HEK293T (cell line): Measurements from ENCODE around the gene HIBCH.
A peak's percentile ranks its signal among the peaks of the same experiment; 100 is the strongest.
"Not testable (repeated sequence)": the region's sequence is repeated elsewhere in the genome, so short reads cannot be mapped to it uniquely, and the experiment has no call there.

ENCODE experiments used
- CTCF ChIA-PET: fragments of 350-600 bp; formaldehyde crosslinking; extraction: SDS; loops from one replicate; lab custom pipeline; 2021; ENCODE audit warnings: antibody characterized with exemption, inconsistent platforms; lab: Yijun Ruan, JAX
- POLR2A ChIA-PET: fragments of 350-600 bp; formaldehyde crosslinking; extraction: SDS; loops from one replicate; lab custom pipeline; 2020; ENCODE audit warnings: antibody characterized with exemption, inconsistent platforms; lab: Yijun Ruan, JAX
- DNase-seq: peaks from one replicate; pipeline ENCODE4 v3.0.0; 2012; ENCODE audit warnings: mixed read lengths; ENCODE audit errors: extremely low spot score
- ARNT ChIP-seq: fragments of 450-650 bp; IDR thresholded peaks from 2 replicates; pipeline ENCODE4 v1.6.1; 2017; ENCODE audit warnings: mild to moderate bottlenecking
- BHLHE40 ChIP-seq: fragments of 450-650 bp; IDR thresholded peaks from 2 replicates; pipeline ENCODE4 v1.6.1; 2016; ENCODE audit warnings: mild to moderate bottlenecking, moderate library complexity, borderline replicate concordance
- CTBP1 ChIP-seq: fragments of 450-650 bp; IDR thresholded peaks from 2 replicates; pipeline ENCODE4 v1.6.1; 2016; ENCODE audit warnings: borderline replicate concordance
- ELF4 ChIP-seq: fragments of 450-650 bp; IDR thresholded peaks from 2 replicates; pipeline ENCODE4 v1.6.1; 2017; ENCODE audit warnings: antibody characterized with exemption
- FOXA1 ChIP-seq: fragments of 450-650 bp; IDR thresholded peaks from 2 replicates; pipeline ENCODE4 v1.6.1; 2016; ENCODE audit warnings: mild to moderate bottlenecking
- FOXK2 ChIP-seq: fragments of 450-650 bp; IDR thresholded peaks from 2 replicates; pipeline ENCODE4 v1.6.1; 2016; ENCODE audit warnings: mild to moderate bottlenecking
- FOXM1 ChIP-seq: fragments of 450-650 bp; IDR thresholded peaks from 2 replicates; pipeline ENCODE4 v1.6.1; 2017; ENCODE audit warnings: mild to moderate bottlenecking, borderline replicate concordance
- HDGF ChIP-seq: fragments of 450-650 bp; IDR thresholded peaks from 2 replicates; pipeline ENCODE4 v1.6.1; 2017; ENCODE audit warnings: antibody characterized with exemption, borderline replicate concordance
- L3MBTL2 ChIP-seq: fragments of 450-650 bp; conservative IDR thresholded peaks from 2 replicates; pipeline ENCODE4 v1.6.1; 2016; ENCODE audit warnings: mild to moderate bottlenecking
- LEF1 ChIP-seq: fragments of 450-650 bp; IDR thresholded peaks from 2 replicates; pipeline ENCODE4 v1.6.1; 2017; ENCODE audit warnings: mild to moderate bottlenecking, borderline replicate concordance
- NFRKB ChIP-seq: fragments of 450-650 bp; IDR thresholded peaks from 2 replicates; pipeline ENCODE4 v1.6.1; 2016; ENCODE audit warnings: mild to moderate bottlenecking, moderate library complexity
- PKNOX1 ChIP-seq: fragments of 450-650 bp; IDR thresholded peaks from 2 replicates; pipeline ENCODE4 v1.6.1; 2016
- SP1 ChIP-seq: fragments of 450-650 bp; IDR thresholded peaks from 2 replicates; pipeline ENCODE4 v1.6.1; 2017
- SUZ12 ChIP-seq: fragments of 450-650 bp; IDR thresholded peaks from 2 replicates; pipeline ENCODE4 v1.6.1; 2016; ENCODE audit warnings: mild to moderate bottlenecking
- TARDBP ChIP-seq: fragments of 450-650 bp; IDR thresholded peaks from 2 replicates; pipeline ENCODE4 v1.6.1; 2016
- ZNF384 ChIP-seq: fragments of 450-650 bp; IDR thresholded peaks from 2 replicates; pipeline ENCODE4 v1.6.1; 2016

The HIBCH gene

GRCh38 chr2:190162851-190163250 lies 156.8 kb downstream of the HIBCH start:
- POLR2A ChIA-PET, result no interaction called here
- no peak for DNase-seq
- no peak for TF ChIP-seq ZNF384
- no peak for TF ChIP-seq CTBP1
- no peak for TF ChIP-seq TARDBP
- TF ChIP-seq NFRKB, result no peak
- no peak for TF ChIP-seq FOXM1
- TF ChIP-seq PKNOX1, result no peak
- CTCF ChIA-PET, result no interaction called here

DNA sequence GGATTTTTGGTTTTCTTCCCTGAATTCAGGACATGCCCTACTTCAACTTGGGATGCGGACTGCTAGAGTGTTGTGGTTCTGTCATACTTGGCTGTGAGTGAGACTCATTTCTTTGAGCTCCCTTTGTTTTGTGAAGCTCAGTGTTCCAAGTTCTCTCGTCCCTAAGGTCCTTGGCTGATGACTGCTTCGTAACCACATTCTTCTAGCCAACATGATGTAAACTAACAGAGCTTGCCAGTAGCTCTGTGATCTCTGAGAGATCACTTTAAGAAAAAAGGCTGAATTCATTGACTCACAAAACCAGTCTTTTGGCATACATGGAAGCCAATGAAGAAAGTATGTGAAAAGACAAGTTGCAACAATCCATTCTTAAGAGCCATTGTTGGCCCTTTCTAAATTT lies 160.2 kb downstream of the HIBCH start:
- POLR2A ChIA-PET, result no interaction called here
- TF ChIP-seq SP1 (no peak), BHLHE40 (no peak), TARDBP (no peak), SUZ12 (no peak), HDGF (no peak), LEF1 (no peak), PKNOX1 (no peak), FOXM1 (no peak), CTBP1 (no peak), L3MBTL2 (no peak), FOXA1 (no peak), ARNT (no peak), ELF4 (no peak), ZNF384 (no peak), NFRKB (no peak), FOXK2 (no peak)
- CTCF ChIA-PET, result no interaction called here
- no peak for DNase-seq

DNA sequence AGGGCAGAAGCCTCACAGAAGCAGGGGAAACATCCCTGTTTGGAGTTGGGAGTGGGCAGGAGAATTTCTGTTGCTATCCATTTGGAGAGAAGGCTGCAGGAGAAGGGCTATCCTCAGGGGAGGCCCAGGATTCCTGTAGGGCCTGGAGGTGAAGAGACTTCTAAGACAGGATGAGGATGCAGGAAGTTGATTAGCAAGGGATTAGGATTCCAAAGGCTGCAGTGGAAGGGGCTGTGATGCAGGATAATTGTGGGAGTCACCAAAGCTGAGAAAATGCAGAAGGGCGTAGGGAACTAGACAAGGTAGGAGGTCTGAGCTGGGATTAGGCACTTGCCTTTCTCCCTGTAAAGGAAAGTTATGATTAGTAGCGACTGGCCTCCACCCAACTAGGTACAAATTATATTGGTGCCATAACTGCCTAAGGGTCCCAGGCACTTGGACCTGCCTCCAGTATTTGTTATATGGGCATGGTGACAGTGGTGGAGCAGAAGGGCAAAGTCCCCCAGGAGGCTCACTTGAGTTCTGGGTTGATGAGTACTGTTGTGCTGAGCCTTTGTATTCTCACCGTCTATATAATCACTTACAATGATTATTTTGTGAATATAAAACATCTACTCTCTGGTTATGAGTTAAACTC lies 160.7 kb downstream of the HIBCH start:
- no peak for DNase-seq
- CTCF ChIA-PET, result no interaction called here

DNA sequence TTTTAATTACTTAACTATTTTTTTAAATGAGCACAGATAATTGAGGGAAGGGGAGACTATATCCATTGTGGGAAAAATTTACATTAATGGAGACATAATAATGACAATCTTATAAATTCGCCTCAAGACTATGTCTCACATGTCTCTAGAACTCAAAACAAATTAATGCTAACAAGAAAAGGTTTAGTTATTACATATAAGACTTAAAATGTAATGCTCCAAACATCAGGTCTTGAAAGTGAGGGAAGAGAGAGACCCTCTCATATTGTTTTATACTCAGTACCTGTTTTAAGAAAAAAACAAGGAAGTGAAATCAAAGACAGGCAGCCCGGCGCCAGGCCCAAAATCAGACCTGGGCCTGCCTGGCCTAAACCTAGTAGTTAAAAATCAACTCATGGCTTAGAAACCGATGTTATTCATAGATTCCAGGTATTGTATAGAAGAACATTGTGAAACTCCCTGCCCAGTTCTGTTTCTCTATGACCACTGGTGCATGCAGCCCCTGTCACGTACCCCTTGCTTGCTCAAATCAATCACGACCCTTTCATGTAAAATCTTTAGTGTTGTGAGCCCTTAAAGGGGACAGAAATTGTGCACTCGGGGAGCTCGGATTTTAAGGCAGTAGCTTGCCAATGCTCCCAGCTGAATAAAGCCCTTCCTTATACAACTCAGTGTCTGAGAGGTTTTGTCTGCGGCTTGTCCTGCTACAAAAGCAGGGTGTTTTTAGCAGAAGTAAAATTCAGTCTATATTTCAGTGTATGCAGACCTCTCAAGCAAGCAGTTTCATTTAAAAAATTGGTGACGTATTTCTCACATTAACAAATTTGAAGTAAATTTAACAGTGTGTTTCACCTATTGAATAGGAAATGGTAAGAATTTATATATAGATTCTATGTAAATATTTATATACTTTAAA lies 161.8 kb downstream of the HIBCH start:
- CTCF ChIA-PET, result interaction anchor here (0.7 kb wide), 1 partner anchor 60 kb away, joined by 3 read pairs; no protein-coding TSS in a partner anchor
- DNase-seq, POLR2A ChIA-PET: not testable (repeated sequence)

More for the DNA sequence above, 160.7 kb downstream of the HIBCH start:
- POLR2A ChIA-PET, result no interaction called here
- TF ChIP-seq ELF4 (no peak), FOXK2 (no peak), PKNOX1 (no peak), HDGF (no peak), FOXM1 (no peak), CTBP1 (no peak), ARNT (no peak), SP1 (no peak)

DNA sequence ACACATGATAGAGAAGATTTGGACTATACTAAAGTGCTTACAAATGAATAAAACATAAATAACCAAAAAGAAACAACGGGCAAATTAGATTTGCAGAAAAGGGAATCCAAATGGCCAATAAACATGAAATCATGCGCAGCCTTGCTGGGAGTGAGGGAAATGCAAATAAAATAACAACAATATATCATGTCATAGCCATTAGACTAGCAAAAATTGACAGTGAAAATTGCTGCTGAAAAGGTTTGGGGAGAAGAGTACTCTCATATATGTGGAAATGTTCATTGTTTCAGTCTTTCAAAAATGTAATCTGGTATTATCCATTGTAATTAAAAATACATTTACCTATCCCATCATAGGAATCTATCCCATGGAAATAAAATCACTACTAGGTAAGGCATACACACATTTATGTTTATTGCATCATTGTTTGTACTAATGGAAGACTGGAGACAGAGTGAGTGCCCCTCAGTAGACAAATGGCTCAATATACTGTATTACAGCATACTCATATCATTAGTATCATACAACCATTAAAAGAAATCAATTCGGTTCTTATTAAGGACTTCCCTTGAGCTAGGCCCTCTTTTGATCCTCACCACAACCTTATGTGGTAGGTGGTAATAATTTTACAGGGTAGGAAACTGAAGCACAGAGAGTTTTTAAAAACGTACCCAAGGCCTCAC lies 163.0 kb downstream of the HIBCH start:
- POLR2A ChIA-PET, result no interaction called here
- DNase-seq, result no peak
- TF ChIP-seq CTBP1 (no peak), HDGF (no peak), FOXA1 (no peak), PKNOX1 (peak; percentile 52)
- CTCF ChIA-PET, result no interaction called here
